Neuronal stem cell (in vitro differentiated cells): ENCODE results near the gene OR56A1.

Experiments used
- DNase-seq: peaks from one replicate; pipeline ENCODE4 v3.0.0-alpha.2; 2013; ENCODE audit warnings: low spot score
- H2AFZ ChIP-seq: one replicate; pipeline ENCODE4 v1.6.1; 2013; ENCODE audit warnings: mild to moderate bottlenecking, low read length, inconsistent platforms
- H2AK5ac ChIP-seq: 2 replicates; pipeline ENCODE4 v1.6.1; 2013; ENCODE audit warnings: low read depth, mild to moderate bottlenecking, inconsistent platforms, low read length, moderate library complexity, mixed read lengths
- H2BK120ac ChIP-seq: 2 replicates; pipeline ENCODE4 v1.6.1; 2013; ENCODE audit warnings: low read depth, mild to moderate bottlenecking, inconsistent platforms, low read length, moderate library complexity, mixed read lengths
- H2BK12ac ChIP-seq: one replicate; pipeline ENCODE4 v1.6.1; 2013; ENCODE audit warnings: low read length, inconsistent platforms
- H2BK15ac ChIP-seq: 2 replicates; pipeline ENCODE4 v1.6.1; 2013; ENCODE audit warnings: mild to moderate bottlenecking, low read length, inconsistent platforms, mixed read lengths
- H2BK5ac ChIP-seq: one replicate; pipeline ENCODE4 v1.6.1; 2013; ENCODE audit warnings: inconsistent platforms, mild to moderate bottlenecking, low read length, moderate library complexity
- H3K14ac ChIP-seq: one replicate; pipeline ENCODE4 v1.6.1; 2013; ENCODE audit warnings: low read length, inconsistent platforms
- H3K18ac ChIP-seq: 2 replicates; pipeline ENCODE4 v1.6.1; 2013; ENCODE audit warnings: low read length, inconsistent platforms
- H3K23ac ChIP-seq: 2 replicates; pipeline ENCODE4 v1.6.1; 2013; ENCODE audit warnings: low read depth, mild to moderate bottlenecking, mixed read lengths, low read length, inconsistent platforms; ENCODE audit not compliant: poor library complexity
- H3K27ac ChIP-seq: replicated peaks from 3 replicates; pipeline ENCODE4 v1.5.1; 2013; ENCODE audit warnings: low read length, inconsistent platforms
- H3K27me3 ChIP-seq, 3 experiments: 2 replicates each; pipeline ENCODE4 v1.6.1; 2013; ENCODE audit warnings: low read length in 3 of 3, mild to moderate bottlenecking in 2 of 3, inconsistent platforms in 1 of 3, low read depth in 1 of 3, mixed read lengths in 1 of 3, moderate library complexity in 1 of 3; ENCODE audit not compliant: control insufficient read depth in 3 of 3, insufficient read depth in 3 of 3
- H3K36me3 ChIP-seq, 2 donors: replicated peaks in 1 of 2; 2 replicates each; pipeline ENCODE4 v1.6.1; 2013; ENCODE audit warnings: low read length in 2 of 2; ENCODE audit not compliant: control insufficient read depth in 2 of 2, insufficient read depth in 2 of 2
- H3K4ac ChIP-seq: 2 replicates; pipeline ENCODE4 v1.6.1; 2013; ENCODE audit warnings: inconsistent platforms, mild to moderate bottlenecking, low read length, moderate library complexity
- H3K4me1 ChIP-seq, 2 donors: 1 replicate in 1 of 2; 2 replicates in 1 of 2; pipeline ENCODE4 v1.6.1; 2013; ENCODE audit warnings: low read length in 2 of 2, low read depth in 1 of 2; ENCODE audit not compliant: control insufficient read depth in 2 of 2, insufficient read depth in 1 of 2
- H3K4me2 ChIP-seq: one replicate; pipeline ENCODE4 v1.6.1; 2013; ENCODE audit warnings: mild to moderate bottlenecking, low read length, inconsistent platforms; ENCODE audit not compliant: insufficient read depth, poor library complexity, severe bottlenecking
- H3K4me3 ChIP-seq, 2 donors: 2 replicates each; pipeline ENCODE4 v1.5.1; 2013; ENCODE audit warnings: low read length in 2 of 2, mild to moderate bottlenecking in 2 of 2, inconsistent platforms in 1 of 2, moderate library complexity in 1 of 2
- H3K79me1 ChIP-seq: one replicate; pipeline ENCODE4 v1.6.1; 2013; ENCODE audit warnings: low read depth, mild to moderate bottlenecking, inconsistent platforms, low read length, moderate library complexity
- H3K9ac ChIP-seq: one replicate; pipeline ENCODE4 v1.6.1; 2013; ENCODE audit warnings: mild to moderate bottlenecking, low read depth, low read length, inconsistent platforms; ENCODE audit not compliant: poor library complexity
- H3K9me3 ChIP-seq, 2 donors: replicated peaks in 1 of 2; 2 replicates each; pipeline versions ENCODE3 to v1.6.1; 2013; ENCODE audit warnings: low read length in 2 of 2, mild to moderate bottlenecking in 2 of 2, inconsistent platforms in 1 of 2, low read depth in 1 of 2, mixed read lengths in 1 of 2, moderate library complexity in 1 of 2; ENCODE audit not compliant: control insufficient read depth in 2 of 2, insufficient read depth in 1 of 2
- H4K8ac ChIP-seq: one replicate; pipeline ENCODE4 v1.6.1; 2013; ENCODE audit warnings: low read depth, mild to moderate bottlenecking, inconsistent platforms, low read length, moderate library complexity
- H4K91ac ChIP-seq: one replicate; pipeline ENCODE4 v1.6.1; 2013; ENCODE audit warnings: low read length, low read depth, mild to moderate bottlenecking, inconsistent platforms; ENCODE audit not compliant: poor library complexity
- WGBS, 2 donors: extraction: QIAGEN DNeasy Blood & Tissue Kit; methylation state at CpG; one replicate each; pipeline ENCODE4 v1.1.7; 2013; ENCODE audit warnings: missing lambda C conversion rate in 2 of 2, mixed read lengths in 1 of 2; ENCODE audit not compliant: insufficient read length in 2 of 2, insufficient replicate concordance in 1 of 2; ENCODE audit errors: extremely low coverage in 2 of 2; 5-methylcytosine and 5-hydroxymethylcytosine counted together

OR56A1 gene

GRCh38 chr11:6055569-6055968 is 25.0 kb upstream of the OR56A1 start:
- Histone ChIP-seq H3K18ac (no peak overlapping the region), H2BK12ac (no peak overlapping the region), H3K27ac (no peak overlapping the region), H3K4ac (no peak overlapping the region), H2BK15ac (no peak overlapping the region), H2BK120ac (no peak overlapping the region), H3K23ac (no peak overlapping the region), H4K91ac (no peak overlapping the region), H3K9ac (no peak overlapping the region), H2BK5ac (no peak overlapping the region), H2AFZ (no peak overlapping the region), H3K9me3 (no peaks in the 10 kb centered on the region), H3K4me2 (no peak overlapping the region), H3K14ac (no peak overlapping the region), H3K79me1 (no peaks in the 10 kb centered on the region), H3K27me3 (peaks cover 0 to 2% (median 0%) of the 10 kb centered on the region in 3 experiments), H3K4me1 (peaks cover 0 to 3% of the 10 kb centered on the region in 2 donors), H3K36me3 (no peaks in the 10 kb centered on the region), H2AK5ac (no peak overlapping the region), H4K8ac (no peak overlapping the region), H3K4me3 (no peak overlapping the region)
- no peak for DNase-seq

- Histone ChIP-seq H3K23ac (no peak overlapping the region), H3K36me3 (no peaks in the 10 kb centered on the region), H2BK5ac (no peak overlapping the region), H2BK120ac (no peak overlapping the region), H3K4ac (no peak overlapping the region), H2BK15ac (no peak overlapping the region), H3K9ac (no peak overlapping the region), H3K18ac (no peak overlapping the region), H2AK5ac (no peak overlapping the region), H3K27me3 (peaks cover 0 to 4% (median 0%) of the 10 kb centered on the region in 3 experiments), H3K9me3 (no peaks in the 10 kb centered on the region), H2AFZ (no peak overlapping the region), H2BK12ac (no peak overlapping the region), H4K8ac (no peak overlapping the region), H3K79me1 (no peaks in the 10 kb centered on the region), H3K4me2 (no peak overlapping the region), H3K4me1 (peaks cover 0 to 3% of the 10 kb centered on the region in 2 donors), H3K14ac (no peak overlapping the region), H3K4me3 (no peak overlapping the region), H3K27ac (no peak overlapping the region), H4K91ac (no peak overlapping the region)
- DNase-seq = no peak
- WGBS, 2 donors = no CpG with 5 or more reads among the region's 3 CpGs
Measured at GRCh38 chr11:6052374-6052773, 21.8 kb upstream of the OR56A1 start.

DNA sequence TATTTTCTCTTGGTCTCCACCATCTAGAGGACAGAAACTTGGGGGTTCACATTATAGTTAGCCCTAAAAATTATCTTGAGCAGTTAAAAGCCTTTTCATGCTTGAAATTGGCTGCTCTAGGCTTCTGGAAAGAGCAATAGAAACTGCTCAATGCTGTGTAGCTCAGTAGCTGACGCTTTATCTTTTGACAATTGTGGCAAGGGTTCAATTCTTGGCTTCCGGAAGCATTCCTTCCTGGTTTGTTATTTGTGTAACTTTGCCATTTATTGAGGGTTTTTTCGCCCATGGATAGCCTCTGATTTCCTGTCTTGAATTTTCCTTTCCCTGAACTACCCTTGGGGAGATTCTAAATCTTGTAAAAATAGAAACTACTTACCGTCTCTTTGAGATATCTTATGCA is 10.3 kb upstream of the OR56A1 start:
- H3K4ac ChIP-seq = no peak overlapping the region
- no peak overlapping the region for H4K8ac ChIP-seq
- no peak overlapping the region for H3K14ac ChIP-seq
- no peaks in the 10 kb centered on the region for H3K79me1 ChIP-seq
- H2BK15ac ChIP-seq = no peak overlapping the region
- no peak overlapping the region for H4K91ac ChIP-seq
- H3K4me3 ChIP-seq = no peak overlapping the region
- no peaks in the 10 kb centered on the region for H3K36me3 ChIP-seq
- no peak overlapping the region for H3K23ac ChIP-seq
- H3K9me3 ChIP-seq = no peaks in the 10 kb centered on the region
- H3K9ac ChIP-seq = no peak overlapping the region
- no peak overlapping the region for H2BK12ac ChIP-seq
- no peak for DNase-seq
- no peak overlapping the region for H2BK120ac ChIP-seq
- H3K27ac ChIP-seq = no peak overlapping the region
- H2AFZ ChIP-seq = no peak overlapping the region
- WGBS, 2 donors = no CpG with 5 or more reads among the region's 4 CpGs
- no peaks in the 10 kb centered on the region for H3K27me3 ChIP-seq
- no peak overlapping the region for H3K4me2 ChIP-seq
- no peak overlapping the region for H3K18ac ChIP-seq
- no peak overlapping the region for H2AK5ac ChIP-seq
- H2BK5ac ChIP-seq = no peak overlapping the region
- H3K4me1 ChIP-seq = no peaks in the 10 kb centered on the region

- H2BK15ac ChIP-seq = no peak overlapping the region
- no peak overlapping the region for H4K8ac ChIP-seq
- H3K4me2 ChIP-seq = no peak overlapping the region
- no peaks in the 10 kb centered on the region for H3K9me3 ChIP-seq
- H4K91ac ChIP-seq = no peak overlapping the region
- H3K27ac ChIP-seq = no peak overlapping the region
- H3K4ac ChIP-seq = no peak overlapping the region
- H3K27me3 ChIP-seq = no peaks in the 10 kb centered on the region
- H2BK120ac ChIP-seq = no peak overlapping the region
- H3K9ac ChIP-seq = no peak overlapping the region
- H2AK5ac ChIP-seq = no peak overlapping the region
- H3K14ac ChIP-seq = no peak overlapping the region
- no peak overlapping the region for H3K18ac ChIP-seq
- H3K4me1 ChIP-seq = no peaks in the 10 kb centered on the region
- H3K79me1 ChIP-seq = no peaks in the 10 kb centered on the region
- H3K36me3 ChIP-seq = no peaks in the 10 kb centered on the region
- no CpG with 5 or more reads among the region's 1 CpG for WGBS, 2 donors
- H2AFZ ChIP-seq = no peak overlapping the region
- H2BK5ac ChIP-seq = no peak overlapping the region
- no peak for DNase-seq
- no peak overlapping the region for H2BK12ac ChIP-seq
- no peak overlapping the region for H3K23ac ChIP-seq
- H3K4me3 ChIP-seq = no peak overlapping the region
Measured at GRCh38 chr11:6027501-6027900, 3.1 kb downstream of the OR56A1 start.
